MG63 (cell line): ENCODE measurements around the gene NUTM2F. TPM values are rescaled to one million over a fixed set of nuclear protein-coding genes. Genes with fewer than 3 reads are reported as not detected.
"Not testable (repeated sequence)": the region's sequence is repeated elsewhere in the genome, so short reads cannot be mapped to it uniquely, and the experiment has no call there.

ENCODE experiments used
- DNase-seq: peaks from one replicate; pipeline ENCODE4 v3.0.0-alpha.2; 2020
- H3K27me3 ChIP-seq: fragments of 250-450 bp; sonication (Bioruptor Pico); 2 replicates; pipeline ENCODE4 v1.5.1; 2020; ENCODE audit warnings: mild to moderate bottlenecking, moderate library complexity
- H3K36me3 ChIP-seq: fragments of 250-450 bp; sonication (Bioruptor Pico); 2 replicates; pipeline ENCODE4 v1.5.1; 2020; ENCODE audit warnings: mild to moderate bottlenecking, moderate library complexity
- H3K4me3 ChIP-seq: fragments of 250-450 bp; sonication (Bioruptor Pico); 2 replicates; pipeline ENCODE4 v1.5.1; 2020; ENCODE audit warnings: mild to moderate bottlenecking, moderate library complexity
- H3K9me3 ChIP-seq: fragments of 250-450 bp; sonication (Bioruptor Pico); 2 replicates; pipeline ENCODE4 v1.5.1; 2020; ENCODE audit warnings: mild to moderate bottlenecking, moderate library complexity
- total RNA-seq: library from RNA; depleted of rRNA; stranded (reverse); fragments of >200 nt; shearing (Covaris generic); gene quantifications from 2 replicates; pipeline ENCODE4 v1.2.3, GENCODE V29; 2014; ENCODE audit warnings: low replicate concordance

Gene NUTM2F
- total RNA-seq, 1 experiment from 2014 or later = not detected

DNA sequence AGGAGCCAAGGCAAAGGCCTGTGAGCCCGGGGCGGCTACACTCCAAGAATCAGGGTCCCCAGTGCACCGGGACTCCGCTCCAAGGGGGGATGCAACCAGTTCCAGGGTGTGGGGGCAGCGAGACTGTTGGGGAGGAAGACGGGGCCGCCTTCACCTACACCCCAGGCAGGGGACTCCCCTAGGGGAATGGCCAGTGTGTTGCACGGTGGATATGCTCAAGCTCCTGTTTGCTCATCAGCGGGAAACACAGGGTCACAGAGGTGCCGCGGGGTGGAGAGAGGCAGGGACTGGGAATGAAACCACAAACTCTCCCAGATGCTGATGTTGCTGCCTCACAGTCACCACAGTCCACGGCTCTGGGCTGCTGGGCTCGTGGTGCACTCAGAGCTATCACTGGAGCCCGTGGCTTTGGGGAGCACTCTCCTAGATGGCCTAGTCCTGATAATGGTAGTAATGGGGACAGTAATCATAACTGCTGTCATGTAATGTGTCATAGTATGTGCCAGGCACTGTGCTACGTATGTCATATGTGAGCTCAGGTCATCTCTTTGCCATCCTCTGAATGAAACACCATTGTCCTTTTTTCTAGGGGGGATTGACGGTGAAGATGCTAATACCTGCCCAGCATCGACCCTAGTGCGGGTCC, 5.2 kb downstream of the NUTM2F start:
- not testable (repeated sequence) for H3K27me3 ChIP-seq

GRCh38 chr9:94322342-94322940, 6.0 kb downstream of the NUTM2F start:
- H3K4me3 ChIP-seq, H3K9me3 ChIP-seq, DNase-seq, H3K27me3 ChIP-seq, H3K36me3 ChIP-seq: not testable (repeated sequence)

More for the DNA sequence above, 5.2 kb downstream of the NUTM2F start:
- not testable (repeated sequence) for H3K9me3 ChIP-seq, DNase-seq, H3K4me3 ChIP-seq, H3K36me3 ChIP-seq

GRCh38 chr9:94317949-94318657, 10.3 kb downstream of the NUTM2F start:
- H3K9me3 ChIP-seq, H3K36me3 ChIP-seq, H3K27me3 ChIP-seq, H3K4me3 ChIP-seq, DNase-seq: not testable (repeated sequence)

- H3K27me3 ChIP-seq, H3K9me3 ChIP-seq, H3K4me3 ChIP-seq, H3K36me3 ChIP-seq, DNase-seq: not testable (repeated sequence)
Observed at GRCh38 chr9:94316236-94316635, 12.2 kb downstream of the NUTM2F start.

- H3K9me3 ChIP-seq, H3K4me3 ChIP-seq, DNase-seq, H3K27me3 ChIP-seq, H3K36me3 ChIP-seq: not testable (repeated sequence)
Observed at GRCh38 chr9:94315034-94315984, 13.1 kb downstream of the NUTM2F start.

- no peak for DNase-seq
- H3K36me3 ChIP-seq = no peaks in the 10 kb centered on the region
- H3K4me3 ChIP-seq = no peak overlapping the region
- no peaks in the 10 kb centered on the region for H3K27me3 ChIP-seq
- H3K9me3 ChIP-seq = no peaks in the 10 kb centered on the region
Observed at GRCh38 chr9:94303321-94303720, 25.1 kb downstream of the NUTM2F start.

GRCh38 chr9:94302426-94302825, 26.0 kb downstream of the NUTM2F start:
- no peak for DNase-seq
- no peaks in the 10 kb centered on the region for H3K9me3 ChIP-seq

DNA sequence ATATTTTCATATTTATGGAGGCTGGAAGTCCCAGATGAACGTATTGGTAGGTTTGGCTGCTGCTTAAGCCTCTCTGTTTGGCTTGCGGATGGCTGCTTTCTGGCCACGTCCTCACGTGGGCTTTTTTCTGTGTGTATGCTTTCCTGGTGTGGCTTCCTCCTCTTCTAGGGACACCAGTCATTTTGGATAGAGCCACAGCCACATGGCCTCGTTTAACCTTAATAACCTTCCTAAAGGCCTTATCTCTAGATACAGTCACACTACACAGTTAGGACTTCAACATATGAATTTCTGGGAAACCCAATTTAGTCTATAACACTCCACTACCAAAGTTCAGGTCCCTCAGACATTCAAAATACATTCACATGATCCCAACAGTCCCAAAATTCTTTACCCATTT, 26.9 kb downstream of the NUTM2F start:
- Histone ChIP-seq H3K36me3 (no peaks in the 10 kb centered on the region), H3K27me3 (no peaks in the 10 kb centered on the region), H3K9me3 (no peaks in the 10 kb centered on the region), H3K4me3 (no peak overlapping the region)
- no peak for DNase-seq

More at GRCh38 chr9:94302426-94302825, 26.0 kb downstream of the NUTM2F start:
- Histone ChIP-seq H3K4me3 (no peak overlapping the region), H3K36me3 (no peaks in the 10 kb centered on the region), H3K27me3 (no peaks in the 10 kb centered on the region)

DNA sequence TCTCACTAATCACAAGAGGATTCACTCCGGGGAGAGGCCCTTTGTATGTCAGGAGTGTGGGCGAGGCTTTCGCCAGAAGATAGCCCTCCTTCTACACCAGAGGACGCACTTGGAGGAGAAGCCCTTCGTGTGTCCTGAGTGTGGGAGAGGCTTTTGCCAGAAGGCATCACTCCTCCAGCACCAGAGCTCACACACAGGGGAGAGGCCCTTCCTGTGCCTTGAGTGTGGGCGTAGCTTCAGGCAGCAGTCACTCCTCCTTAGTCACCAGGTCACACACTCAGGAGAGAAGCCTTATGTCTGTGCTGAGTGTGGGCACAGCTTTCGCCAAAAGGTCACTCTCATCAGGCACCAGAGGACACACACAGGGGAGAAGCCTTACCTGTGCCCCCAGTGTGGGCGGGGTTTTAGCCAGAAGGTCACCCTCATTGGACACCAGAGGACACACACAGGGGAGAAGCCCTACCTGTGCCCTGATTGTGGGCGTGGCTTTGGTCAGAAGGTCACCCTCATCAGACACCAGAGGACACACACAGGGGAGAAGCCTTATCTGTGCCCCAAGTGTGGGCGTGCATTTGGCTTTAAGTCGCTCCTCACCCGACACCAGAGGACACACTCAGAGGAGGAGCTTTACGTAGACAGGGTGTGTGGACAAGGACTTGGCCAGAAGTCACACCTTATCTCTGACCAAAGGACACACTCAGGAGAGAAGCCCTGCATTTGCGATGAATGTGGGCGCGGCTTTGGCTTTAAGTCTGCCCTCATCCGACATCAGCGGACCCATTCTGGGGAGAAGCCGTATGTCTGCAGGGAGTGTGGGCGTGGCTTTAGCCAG, 27.8 kb downstream of the NUTM2F start:
- no peak for DNase-seq
- no peaks in the 10 kb centered on the region for H3K27me3 ChIP-seq

GRCh38 chr9:94298949-94299599, 29.4 kb downstream of the NUTM2F start:
- peaks cover 5% of the 10 kb centered on the region; the same call in 1 of the 2 replicates for H3K36me3 ChIP-seq
- H3K27me3 ChIP-seq = no peaks in the 10 kb centered on the region
- H3K9me3 ChIP-seq = no peaks in the 10 kb centered on the region
- no peak for DNase-seq
- no peak overlapping the region for H3K4me3 ChIP-seq

More for the DNA sequence above, 27.8 kb downstream of the NUTM2F start:
- Histone ChIP-seq H3K9me3 (no peaks in the 10 kb centered on the region), H3K4me3 (no peak overlapping the region), H3K36me3 (peaks cover 3% of the 10 kb centered on the region; the same call in 1 of the 2 replicates)

DNA sequence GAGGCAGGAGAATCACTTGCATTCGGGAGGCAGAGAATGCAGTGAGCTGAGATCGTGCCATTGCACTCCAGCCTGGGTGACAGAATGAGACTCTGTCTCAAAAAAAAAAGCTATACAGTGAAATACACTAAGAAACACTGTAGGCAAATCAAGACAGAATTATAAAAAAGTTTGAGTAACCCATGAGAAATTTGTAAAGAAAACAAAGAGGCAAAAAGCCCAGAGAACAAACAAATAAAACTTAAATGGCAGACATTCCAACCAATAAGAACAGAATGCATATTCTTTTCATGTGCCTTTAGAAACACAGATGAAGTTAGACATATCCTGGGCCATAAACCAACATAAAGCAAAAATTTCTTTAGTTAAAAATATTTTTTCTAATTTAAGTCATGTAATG, 38.8 kb downstream of the NUTM2F start:
- Histone ChIP-seq H3K9me3 (0 out of 2 replicates have a peak, but pooled peaks cover 4% of the 10 kb centered on the region), H3K4me3 (no peak overlapping the region), H3K36me3 (peaks cover 9% of the 10 kb centered on the region), H3K27me3 (no peaks in the 10 kb centered on the region)
- no peak for DNase-seq

- DNase-seq = no peak
Observed at GRCh38 chr9:94287877-94288513, 40.4 kb downstream of the NUTM2F start.

DNA sequence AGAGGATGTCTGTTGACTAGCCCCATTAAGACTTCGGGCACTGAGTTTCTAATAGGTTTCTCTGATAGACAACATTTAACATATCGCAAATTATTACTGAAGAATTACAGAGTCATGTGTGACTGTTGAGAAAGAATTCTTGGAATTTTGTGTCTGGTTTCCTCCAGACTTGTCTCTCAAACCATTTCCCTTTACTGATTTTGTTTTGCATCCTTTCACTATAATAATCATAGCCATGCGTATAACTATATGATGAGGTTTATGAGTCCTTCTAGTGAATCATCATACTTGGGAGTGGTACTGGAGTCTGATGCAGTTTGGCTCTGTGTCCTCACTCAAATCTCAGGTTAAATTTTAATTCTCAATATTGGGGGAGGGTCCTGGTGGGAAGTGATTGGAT, 42.3 kb downstream of the NUTM2F start:
- no peak overlapping the region for H3K4me3 ChIP-seq
- no peak for DNase-seq
- H3K9me3 ChIP-seq = 0 out of 2 replicates have a peak, but pooled peaks cover under 1% of the 10 kb centered on the region

More at GRCh38 chr9:94287877-94288513, 40.4 kb downstream of the NUTM2F start:
- Histone ChIP-seq H3K4me3 (no peak overlapping the region), H3K36me3 (peaks cover 9% of the 10 kb centered on the region), H3K27me3 (no peaks in the 10 kb centered on the region), H3K9me3 (0 out of 2 replicates have a peak, but pooled peaks cover 4% of the 10 kb centered on the region)

GRCh38 chr9:94281101-94281500, 47.3 kb downstream of the NUTM2F start:
- Histone ChIP-seq H3K9me3 (0 out of 2 replicates have a peak, but pooled peaks cover 3% of the 10 kb centered on the region), H3K27me3 (no peaks in the 10 kb centered on the region), H3K36me3 (peaks cover 27% of the 10 kb centered on the region), H3K4me3 (no peak overlapping the region)
- DNase-seq = no peak

More for the DNA sequence above, 42.3 kb downstream of the NUTM2F start:
- no peaks in the 10 kb centered on the region for H3K27me3 ChIP-seq
- H3K36me3 ChIP-seq = peaks cover 3% of the 10 kb centered on the region
